ENCODE measurements around the gene WNK1.
"Not testable (repeated sequence)": the region's sequence is repeated elsewhere in the genome, so short reads cannot be mapped to it uniquely, and the experiment has no call there.

The WNK1 gene

DNA sequence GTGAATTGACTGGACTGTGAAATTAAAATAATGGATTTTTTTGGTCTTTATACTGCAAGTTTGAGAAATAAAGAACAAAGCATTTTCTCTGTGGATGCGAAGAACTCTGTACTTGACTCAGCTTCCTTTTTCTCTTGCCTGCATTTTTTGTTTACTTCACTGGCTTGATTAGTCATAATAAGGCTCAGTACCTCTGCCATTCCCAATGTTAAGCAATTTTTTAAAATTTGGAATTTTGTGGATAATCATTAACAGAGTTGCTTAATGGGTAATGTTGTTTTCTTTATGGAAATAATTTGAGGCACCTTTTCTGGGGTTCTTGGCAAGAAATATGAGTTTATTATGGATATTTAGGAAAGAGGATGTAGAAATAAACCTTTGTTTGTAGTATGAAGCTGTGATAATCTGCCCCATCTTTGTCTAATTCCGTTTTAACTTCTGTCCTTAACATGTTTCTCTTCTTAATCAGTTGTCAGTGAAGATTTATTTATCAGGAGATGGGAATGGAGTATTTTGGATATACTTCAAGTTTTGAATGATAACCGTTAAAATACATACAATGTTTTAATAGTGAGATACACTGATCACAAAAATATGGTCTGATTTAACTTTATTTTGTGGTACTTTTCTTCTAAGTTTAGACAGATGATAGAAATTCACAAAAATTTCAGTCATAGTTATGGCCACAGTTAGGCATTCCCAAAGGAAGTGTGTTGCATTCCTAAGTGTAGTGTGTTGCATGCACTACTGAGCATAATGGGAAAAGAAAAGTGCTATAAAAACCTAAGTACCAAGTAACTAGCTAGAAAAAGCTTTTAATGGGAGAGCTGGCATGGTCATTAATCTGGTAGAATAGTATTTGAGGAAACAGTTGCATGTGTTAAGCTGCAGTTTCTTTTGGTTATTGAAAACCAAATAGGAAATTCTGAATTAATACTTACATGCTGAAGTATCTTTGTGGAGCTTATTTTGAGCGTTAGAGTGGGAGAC lies 27.7 kb downstream of the WNK1 start:
- DNase-seq (ENCODE audit: low spot score): peak; percentile 52

DNA sequence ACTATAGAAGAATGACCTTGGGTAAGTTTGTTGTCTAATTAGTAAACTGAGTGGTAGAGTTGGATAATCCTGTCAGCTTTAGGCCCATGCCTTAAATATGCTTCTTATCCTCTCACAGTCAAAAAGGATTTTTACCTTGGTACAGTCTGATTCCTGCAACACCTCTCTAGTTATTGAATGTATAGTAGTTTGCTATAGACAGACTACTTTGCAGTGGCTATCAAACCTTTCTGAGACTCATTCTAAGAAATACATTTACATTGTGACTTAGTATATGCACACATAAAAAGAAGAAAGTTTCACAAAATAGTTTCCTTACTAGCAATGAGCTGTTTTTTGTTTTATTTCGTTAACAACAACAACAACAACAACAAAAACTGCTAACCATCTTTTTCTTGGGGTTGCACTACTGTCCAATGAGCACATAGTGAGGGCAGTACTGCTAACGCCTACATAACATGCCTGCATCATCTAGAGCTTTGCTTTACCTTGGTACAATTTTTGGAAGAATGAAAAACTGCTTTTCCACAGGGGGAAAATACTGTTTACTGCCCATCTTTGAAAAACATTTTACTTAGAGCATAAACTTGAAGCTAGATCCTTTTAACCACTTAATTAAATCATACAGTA lies 28.5 kb downstream of the WNK1 start:
- no peak for DNase-seq (ENCODE audit: low spot score)

DNA sequence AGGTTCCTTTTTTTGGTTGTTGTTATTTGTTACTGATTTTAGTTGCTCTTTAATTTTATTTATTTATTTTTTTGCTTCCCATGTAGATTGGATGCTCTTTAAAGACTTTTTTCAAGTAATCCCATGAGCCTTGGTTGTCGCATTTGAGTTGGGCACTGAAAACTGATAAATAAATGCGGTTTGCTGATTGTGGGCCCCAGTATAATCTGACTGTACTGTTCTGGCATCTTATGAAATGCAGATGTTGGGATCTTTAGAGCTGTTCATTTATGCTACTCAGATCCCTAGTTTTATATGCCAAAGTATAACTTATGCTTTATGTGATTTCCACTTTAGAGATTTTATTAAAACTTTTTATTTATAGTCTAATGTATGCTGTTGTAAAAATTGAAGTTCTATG lies 33.3 kb downstream of the WNK1 start:
- no peak for DNase-seq (ENCODE audit: low spot score)

DNA sequence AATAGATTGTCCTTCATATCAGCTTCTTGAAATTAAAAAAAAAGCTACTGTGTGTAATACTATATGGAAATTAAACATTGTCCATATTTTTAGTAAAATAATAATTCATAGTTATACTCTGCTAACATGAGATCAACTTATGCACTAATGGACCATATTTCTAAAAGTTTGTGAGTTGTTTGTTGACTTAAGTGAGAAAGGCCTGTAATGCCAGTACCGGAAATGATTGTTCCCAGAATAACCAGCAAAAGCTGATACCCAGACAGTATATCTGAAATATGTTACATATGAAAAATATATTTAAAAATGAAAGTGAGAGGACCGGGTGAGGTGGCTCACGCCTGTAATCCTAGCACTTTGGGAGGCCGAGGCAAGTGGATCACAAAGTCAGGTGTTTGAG lies 35.9 kb downstream of the WNK1 start:
- DNase-seq (ENCODE audit: low spot score): no peak

DNA sequence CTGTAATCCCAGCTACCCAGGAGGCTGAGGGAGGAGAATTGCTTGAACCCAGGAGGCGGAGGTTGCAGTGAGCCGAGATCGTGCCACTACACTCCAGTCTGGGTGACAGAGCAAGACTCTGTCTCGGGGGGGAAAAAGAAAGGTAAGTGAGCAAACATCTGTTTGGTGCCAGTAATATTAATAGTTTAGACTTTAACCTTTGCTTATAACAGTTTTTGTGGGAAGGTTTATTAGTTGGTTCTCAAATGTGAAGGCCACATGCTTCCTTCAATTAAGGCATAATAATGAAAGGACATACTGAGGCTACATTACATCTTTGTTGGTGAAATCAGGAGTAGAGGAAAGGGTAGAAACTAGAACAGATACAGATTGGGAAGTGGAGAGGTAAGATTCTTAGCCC lies 36.4 kb downstream of the WNK1 start:
- not testable (repeated sequence) for DNase-seq (ENCODE audit: low spot score)

DNA sequence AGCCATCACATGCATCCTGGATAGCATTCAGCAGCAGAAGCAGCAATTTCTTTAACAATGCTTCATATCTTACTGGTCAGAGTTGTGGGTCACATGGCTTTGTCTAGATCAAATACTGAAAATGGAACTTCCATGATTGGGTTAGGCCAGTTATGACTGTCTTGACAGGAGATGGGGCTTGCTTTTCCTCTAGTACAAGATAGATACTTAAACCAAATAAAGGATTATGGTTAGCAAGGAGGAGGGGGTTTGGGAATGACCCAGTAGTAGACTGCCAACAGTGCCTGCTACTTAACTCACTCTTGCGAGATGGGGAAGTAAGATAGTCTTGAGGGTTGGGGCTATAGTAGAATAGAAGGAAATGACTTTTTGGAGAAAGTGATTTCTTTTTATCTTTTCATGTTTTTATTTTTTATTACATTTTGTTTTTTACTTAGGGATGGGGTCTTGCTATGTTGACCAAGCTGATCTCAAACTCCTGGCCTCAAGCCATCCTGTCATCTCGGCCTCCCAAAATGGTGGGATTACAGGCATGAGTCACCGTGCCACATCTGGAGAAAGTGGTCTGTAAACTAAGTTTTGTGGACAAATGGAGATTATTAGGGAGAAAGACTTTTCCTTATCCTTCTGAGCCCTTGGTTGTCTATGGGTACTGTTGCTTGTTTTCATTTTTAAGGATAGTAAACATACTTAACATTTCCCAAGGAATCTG lies 37.6 kb downstream of the WNK1 start:
- no peak for DNase-seq (ENCODE audit: low spot score)

DNA sequence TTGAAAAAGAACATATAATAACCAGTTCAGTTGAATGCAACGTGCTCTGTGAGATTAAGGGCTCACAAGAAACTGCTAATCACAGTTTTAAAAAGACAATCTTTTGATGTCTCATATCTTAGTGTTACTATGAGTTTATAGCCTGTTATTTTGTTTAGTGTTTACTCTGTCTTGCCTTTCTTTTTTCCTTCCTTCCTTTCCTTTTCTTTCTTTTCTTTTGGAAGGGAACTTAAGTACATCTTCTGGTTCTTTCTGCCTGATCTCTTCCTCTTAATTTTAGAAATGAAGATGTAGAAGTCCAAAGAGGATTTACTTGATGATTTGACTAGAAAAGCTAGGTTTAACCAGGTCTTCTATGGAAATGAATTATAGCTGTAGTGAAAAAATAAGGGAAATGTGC lies 38.2 kb downstream of the WNK1 start:
- DNase-seq (ENCODE audit: low spot score): no peak

DNA sequence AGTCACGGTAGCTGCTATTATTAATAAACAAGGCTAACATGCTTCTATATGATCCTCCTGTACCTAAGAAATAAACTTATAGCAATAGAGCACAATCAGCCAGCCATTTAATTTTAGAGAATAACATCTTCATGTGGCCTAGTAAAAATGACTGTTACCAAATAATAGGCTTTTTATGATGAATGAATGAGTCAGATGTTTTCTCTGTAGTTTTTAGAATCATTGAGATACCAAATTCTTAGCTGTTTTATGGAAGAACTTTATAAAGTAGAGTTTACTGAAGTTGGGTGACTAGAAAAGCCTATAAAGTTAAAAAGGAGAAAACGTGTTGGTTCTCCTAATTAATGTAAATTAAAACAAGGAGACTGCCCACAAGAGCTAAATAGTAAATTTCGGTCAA lies 40.7 kb downstream of the WNK1 start:
- no peak for DNase-seq (ENCODE audit: low spot score)

DNA sequence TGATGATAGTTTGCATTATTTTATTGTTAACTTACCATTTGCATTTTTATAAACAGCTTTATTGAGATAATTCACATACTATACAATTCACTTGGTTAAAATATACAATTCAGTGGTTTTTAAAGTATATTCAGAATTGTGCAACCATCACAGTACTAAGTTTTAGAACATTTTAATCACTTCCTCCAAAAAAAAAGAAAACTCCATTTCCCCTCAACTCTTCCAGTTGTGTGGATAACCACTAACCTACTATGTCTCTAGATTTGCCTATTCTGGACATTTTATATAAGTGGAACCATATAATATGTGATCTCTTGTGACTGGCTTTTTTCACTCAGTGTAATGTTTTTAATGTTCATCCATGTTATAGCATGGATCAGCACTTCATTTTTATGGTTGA lies 41.3 kb downstream of the WNK1 start:
- no peak for DNase-seq (ENCODE audit: low spot score)

DNA sequence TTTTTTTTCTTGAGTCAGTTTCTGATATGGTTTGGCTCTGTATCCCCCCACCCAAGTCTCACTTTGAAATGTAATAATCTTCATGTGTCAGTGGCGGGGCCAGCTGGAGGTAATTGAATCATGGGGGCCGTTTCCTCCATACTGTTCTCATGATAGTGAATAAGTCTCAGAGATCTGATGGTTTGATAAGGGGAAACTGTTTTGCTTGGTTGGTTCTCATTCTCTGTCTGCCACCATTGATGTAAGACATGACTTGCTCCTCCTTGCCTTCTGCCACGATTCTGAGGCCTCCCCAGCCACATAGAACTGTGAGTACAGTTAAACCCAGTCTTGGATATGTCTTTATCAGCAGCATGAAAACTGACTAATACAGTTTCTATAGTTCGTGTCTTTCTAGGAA lies 42.9 kb downstream of the WNK1 start:
- no peak for DNase-seq (ENCODE audit: low spot score)

DNA sequence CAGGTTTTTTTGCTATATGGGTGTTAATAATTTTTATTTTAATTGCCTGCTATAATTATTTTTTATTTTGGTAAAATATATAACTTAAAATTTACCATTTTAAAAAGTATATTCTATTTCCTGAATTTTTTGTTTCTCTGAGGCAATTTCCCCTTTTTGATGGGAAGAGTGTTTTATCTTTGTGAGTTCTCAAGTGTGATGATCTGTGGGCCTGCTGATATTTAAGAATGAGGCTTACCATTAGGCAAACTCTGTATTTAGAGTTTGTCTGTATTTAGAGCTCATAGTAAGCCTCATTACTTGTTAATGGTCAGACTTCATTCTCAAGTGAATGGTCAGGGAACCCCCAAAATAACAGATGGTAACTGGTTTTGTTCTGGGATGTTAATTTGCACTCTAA lies 48.0 kb downstream of the WNK1 start:
- DNase-seq (ENCODE audit: low spot score): no peak

DNA sequence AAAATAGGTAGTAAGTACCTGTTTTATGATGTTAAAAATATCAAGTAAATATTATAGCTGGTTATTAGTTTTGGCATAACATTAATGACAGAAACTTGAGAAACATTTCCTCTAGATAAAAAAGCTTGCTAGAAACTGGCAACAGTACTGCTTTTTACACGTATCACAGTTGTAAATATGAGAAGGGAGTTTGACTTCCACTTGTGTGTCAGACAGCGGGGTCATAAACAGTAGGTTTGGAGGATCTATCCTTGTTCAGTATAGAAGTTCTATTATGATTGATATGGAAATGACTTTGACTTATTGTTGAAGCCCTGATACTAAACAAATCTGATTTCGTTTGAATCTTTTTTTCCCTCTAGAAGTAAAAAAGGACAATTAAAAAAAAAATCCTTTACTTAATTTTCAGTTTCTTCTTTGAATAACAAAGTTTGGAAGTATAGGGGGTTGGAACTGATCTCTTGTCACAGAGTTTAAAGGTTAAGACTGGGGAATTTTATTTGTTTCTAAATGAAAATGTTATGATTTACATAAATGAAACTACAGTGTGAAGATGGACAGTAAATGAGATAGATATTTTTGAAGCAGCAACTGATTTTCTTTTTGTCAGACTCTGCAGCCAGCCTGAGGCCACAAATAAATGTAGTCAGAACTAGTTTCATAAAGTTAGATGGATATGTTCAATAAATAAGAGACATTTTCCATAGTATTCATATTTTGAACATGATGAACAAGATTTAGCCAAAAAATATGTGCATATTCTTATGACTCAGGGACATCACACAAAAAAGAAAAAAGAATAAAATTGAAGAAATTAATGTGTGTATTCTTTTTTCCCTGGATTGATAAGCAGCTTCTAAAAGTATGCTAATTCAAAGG lies 50.1 kb downstream of the WNK1 start:
- no peak for DNase-seq (ENCODE audit: low spot score)

DNA sequence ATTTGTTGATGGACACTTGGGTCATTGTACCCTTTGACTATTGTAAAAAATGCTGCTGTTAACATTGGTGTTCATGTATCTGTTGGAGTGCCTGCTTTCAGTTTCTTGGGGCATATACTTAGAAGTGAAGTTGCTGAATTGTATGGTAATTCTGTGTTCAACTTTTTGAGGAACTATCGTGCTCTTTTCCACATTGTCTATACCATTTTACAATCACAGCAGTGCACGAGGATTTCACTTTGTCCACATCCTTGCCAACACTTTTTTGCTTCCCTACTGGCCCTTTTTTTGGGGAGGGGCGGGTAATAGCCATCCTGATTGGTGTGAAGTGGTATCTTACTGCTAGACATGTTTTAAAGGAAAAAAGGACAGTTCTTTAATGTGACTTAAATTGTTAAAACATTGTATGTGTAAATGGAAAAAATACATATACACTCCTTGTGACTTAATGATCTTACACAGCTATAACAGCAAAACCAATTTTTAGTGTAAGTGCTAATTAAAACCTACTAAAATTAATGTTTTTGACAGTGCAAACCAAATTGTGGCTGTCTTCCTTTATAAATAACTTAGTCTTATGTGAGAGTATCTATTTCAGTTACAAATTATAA lies 52.7 kb downstream of the WNK1 start:
- DNase-seq (ENCODE audit: low spot score): no peak

DNA sequence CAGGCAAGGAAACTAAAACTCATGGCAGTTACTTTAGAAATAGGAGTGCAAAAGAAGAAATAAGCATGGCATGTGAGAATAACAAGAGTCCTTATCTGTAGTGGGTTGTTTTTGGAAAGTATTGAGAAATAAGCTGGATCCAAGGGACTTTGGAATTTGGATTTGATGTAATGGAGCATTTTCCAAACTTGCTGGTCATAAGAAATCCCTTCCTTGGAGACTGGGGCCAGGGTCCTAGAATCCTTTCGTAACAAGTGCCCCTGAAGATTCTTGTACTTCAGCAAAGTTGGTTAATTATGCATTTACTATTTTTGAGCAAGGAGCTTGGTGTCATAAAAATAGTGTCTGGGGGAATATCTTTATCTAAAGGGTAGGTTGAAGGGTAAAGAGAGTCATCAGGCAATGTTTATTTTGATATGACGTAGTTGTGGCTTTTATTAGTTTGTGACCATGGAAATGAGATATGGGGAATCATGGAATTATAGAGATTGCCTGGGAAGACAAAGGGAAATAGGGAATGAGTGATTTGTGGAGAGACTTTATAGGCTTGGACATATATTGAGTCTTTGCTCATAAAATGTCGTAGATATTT lies 53.9 kb downstream of the WNK1 start:
- DNase-seq (ENCODE audit: low spot score): peak; percentile 51

DNA sequence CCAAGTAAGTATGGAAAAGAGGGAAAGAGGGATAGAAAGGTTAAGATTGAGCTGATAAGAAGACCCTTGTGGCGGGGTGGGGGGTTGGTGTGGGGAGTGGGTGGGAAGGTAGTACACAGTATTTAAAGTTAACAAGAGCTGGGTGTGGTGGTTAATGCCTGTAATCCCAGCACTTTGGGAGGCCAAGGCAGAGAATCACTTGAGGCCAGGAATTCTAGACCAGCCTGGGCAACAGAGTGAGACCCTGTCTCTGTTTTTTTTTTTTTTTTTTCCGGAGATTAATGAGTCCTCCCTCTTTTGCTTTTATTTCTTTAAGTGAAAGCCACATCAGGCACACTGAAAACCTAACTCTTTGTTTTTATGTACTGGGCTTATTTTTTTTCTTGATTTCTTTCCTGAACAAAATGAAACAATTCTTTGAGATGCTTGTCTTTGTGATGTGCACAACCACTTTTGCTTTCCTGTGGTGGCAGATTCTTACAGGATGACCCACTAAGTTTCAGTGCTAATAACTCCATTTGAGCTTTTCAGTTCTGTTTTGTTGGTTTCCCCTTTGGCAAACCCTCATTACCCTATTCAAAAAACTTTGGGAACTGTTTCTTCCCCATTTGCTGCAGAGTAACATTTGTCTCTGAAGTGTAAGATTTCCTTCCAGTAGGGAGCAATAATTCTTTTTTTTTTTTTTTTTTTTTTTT lies 54.8 kb downstream of the WNK1 start:
- DNase-seq (ENCODE audit: low spot score): no peak

DNA sequence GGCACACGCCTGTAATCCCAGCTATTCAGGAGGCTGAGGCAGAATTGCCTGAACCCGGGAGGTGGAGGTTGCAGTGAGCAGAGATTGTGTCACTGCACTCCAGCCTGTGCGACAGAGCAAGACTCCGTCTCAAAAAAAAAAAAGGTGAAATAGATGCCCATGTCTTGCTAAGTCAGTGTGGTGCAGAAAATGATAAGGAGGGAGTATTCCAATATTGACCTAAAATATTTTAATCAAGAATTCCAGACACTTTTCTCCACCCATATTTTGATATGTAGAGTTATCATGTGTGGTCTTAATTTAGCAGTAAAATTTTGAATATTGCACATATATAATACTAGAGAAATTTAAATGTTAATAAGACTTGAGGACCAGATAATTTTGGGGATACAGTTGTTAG lies 57.7 kb downstream of the WNK1 start:
- no peak for DNase-seq (ENCODE audit: low spot score)

DNA sequence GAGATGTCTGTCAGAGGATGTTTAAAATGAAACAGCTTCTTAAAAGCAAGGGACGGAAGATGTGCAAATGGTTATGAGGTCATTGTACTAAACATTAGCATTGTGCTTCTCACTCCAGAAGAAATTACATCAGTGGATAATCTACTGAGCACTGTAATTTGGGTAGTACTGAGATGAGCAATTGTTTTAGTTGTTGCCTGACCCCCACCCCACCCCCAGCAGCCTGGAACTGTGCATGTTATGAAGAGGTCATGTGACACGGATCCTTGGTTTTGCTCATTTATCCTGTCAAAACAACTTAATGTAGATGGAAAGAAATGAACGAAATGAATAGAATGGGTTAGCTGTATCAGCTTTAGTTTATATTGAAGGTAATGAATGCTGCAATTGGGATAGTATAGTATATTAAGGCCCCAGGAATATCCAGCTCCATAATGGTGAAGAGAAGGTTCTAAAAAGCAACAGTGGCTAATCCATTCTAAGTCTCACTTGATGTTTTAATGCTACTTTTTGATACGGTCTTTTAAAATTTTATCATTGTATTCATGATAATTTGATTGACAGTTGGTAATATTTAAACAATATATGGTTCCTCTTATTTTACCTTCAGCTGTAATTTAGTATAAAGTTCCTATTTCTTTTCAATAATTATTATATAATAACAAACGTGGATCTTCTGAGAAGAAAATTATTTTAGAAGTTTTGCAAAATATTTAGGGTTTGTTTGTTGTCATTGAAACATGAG lies 58.5 kb downstream of the WNK1 start:
- DNase-seq (ENCODE audit: low spot score): no peak

DNA sequence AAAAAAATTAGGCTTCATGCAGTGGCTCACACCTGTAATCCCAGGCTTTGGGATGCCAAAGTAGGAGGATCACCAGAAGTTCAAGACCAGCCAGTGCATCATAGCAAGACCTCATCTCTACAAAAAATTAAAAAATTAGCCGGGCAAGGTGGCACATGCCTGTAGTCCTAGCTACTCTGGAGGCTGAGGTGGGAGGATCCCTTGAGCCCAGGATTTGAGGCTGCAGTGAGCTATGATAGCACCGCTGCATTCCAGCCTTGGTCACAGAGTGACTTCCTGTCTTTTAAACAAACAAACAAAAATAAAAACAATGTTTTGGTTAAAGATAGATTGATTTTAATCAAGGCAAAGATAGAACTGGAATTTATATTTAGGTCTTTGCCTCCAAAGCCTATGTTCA lies 60.6 kb downstream of the WNK1 start:
- DNase-seq (ENCODE audit: low spot score): no peak

DNA sequence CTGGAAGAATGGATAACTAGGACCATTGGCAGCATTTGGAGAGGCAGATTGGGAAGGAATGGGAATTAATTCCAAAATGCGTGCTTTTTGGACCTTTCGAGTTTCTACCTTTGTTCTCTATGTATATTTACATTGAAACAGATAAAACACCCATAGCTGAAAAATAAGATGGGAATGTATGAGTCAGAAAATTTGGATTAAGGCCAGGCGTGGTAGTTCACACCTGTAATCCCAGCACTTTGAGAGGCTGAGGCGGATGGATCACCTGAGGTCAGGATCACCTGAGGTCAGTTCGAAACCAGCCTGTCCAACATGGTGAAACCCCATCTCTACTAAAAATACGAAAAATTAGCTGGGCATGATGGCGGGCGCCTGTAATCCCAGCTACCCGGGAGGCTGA lies 65.1 kb downstream of the WNK1 start:
- peak; percentile 25 for DNase-seq (ENCODE audit: low spot score)

Data from LoVo (cell line).